Epithelial cell of esophagus (primary cell): ENCODE data around the gene FREM3.
"Not testable (repeated sequence)": the region's sequence is repeated elsewhere in the genome, so short reads cannot be mapped to it uniquely, and the experiment has no call there.

Experiments
- DNase-seq: peaks from one replicate; pipeline ENCODE4 v3.0.0; 2010; ENCODE audit warnings: low read depth
- H3K4me3 ChIP-seq: 2 replicates; pipeline ENCODE4 v1.5.1; 2011; ENCODE audit warnings: mild to moderate bottlenecking, low read length, control low read depth
- TF ChIP-seq, protein P1 (sequence below): IDR thresholded peaks from 2 replicates; pipeline ENCODE4 v1.5.1; 2011; ENCODE audit warnings: low read depth, mild to moderate bottlenecking, low read length, control low read depth, inconsistent platforms; ENCODE audit not compliant: insufficient read depth; ENCODE audit errors: missing control alignments

FREM3 gene

DNA sequence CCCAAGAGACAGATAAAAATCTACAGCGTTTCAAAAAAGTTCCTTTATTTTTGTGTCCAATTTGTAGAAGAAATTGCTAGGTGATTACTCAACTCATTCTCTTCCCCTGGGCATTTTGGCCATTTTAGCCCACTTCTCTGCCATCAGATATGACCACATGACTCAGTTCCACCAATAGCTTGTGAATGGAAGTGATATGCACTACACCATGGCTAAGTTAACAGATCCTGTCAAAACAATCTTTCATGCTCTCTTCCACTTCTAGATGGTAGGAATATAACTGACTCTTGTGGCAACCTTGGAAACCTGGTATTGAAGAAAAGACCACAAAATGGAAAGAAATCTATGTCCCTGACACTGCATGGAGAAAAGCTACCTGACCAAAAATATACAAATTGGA, 26.2 kb upstream of the FREM3 start:
- DNase-seq: no peak
- TF ChIP-seq, protein P1, sequence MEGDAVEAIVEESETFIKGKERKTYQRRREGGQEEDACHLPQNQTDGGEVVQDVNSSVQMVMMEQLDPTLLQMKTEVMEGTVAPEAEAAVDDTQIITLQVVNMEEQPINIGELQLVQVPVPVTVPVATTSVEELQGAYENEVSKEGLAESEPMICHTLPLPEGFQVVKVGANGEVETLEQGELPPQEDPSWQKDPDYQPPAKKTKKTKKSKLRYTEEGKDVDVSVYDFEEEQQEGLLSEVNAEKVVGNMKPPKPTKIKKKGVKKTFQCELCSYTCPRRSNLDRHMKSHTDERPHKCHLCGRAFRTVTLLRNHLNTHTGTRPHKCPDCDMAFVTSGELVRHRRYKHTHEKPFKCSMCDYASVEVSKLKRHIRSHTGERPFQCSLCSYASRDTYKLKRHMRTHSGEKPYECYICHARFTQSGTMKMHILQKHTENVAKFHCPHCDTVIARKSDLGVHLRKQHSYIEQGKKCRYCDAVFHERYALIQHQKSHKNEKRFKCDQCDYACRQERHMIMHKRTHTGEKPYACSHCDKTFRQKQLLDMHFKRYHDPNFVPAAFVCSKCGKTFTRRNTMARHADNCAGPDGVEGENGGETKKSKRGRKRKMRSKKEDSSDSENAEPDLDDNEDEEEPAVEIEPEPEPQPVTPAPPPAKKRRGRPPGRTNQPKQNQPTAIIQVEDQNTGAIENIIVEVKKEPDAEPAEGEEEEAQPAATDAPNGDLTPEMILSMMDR: no peak
- H3K4me3 ChIP-seq: no peak overlapping the region

- DNase-seq: no peak
- H3K4me3 ChIP-seq: no peak overlapping the region
- TF ChIP-seq, protein P1: no peak
Observed at GRCh38 chr4:143721317-143721716, 20.8 kb upstream of the FREM3 start.

GRCh38 chr4:143718748-143719147, 18.3 kb upstream of the FREM3 start:
- DNase-seq, H3K4me3 ChIP-seq: not testable (repeated sequence)

- H3K4me3 ChIP-seq: no peak overlapping the region
- TF ChIP-seq, protein P1: no peak
- DNase-seq: no peak
Observed at GRCh38 chr4:143713955-143714625, 13.6 kb upstream of the FREM3 start.

- TF ChIP-seq, protein P1: no peak
- no peak for DNase-seq
- H3K4me3 ChIP-seq: no peak overlapping the region
Observed at GRCh38 chr4:143713553-143713952, 13.1 kb upstream of the FREM3 start.

DNA sequence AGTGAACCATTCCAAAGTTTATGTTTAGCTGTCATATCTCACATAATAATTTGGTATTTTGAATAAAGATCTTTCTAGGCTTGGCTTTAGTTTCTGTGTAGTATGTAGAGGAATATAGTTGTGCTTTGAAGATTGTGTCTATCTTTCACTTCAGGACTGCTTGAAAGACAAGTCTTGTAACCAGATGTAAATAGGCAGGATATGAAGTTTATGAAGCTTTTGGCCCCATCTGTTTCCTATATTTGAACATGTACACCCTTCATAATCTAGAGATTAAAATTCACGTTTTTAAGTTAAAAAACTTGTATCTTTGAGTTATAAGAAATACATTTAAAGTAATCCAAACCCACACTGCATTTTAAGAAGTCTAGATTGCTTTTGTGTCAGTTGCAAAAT, 11.7 kb upstream of the FREM3 start:
- DNase-seq: no peak
- no peak overlapping the region for H3K4me3 ChIP-seq
- TF ChIP-seq, protein P1: no peak

DNA sequence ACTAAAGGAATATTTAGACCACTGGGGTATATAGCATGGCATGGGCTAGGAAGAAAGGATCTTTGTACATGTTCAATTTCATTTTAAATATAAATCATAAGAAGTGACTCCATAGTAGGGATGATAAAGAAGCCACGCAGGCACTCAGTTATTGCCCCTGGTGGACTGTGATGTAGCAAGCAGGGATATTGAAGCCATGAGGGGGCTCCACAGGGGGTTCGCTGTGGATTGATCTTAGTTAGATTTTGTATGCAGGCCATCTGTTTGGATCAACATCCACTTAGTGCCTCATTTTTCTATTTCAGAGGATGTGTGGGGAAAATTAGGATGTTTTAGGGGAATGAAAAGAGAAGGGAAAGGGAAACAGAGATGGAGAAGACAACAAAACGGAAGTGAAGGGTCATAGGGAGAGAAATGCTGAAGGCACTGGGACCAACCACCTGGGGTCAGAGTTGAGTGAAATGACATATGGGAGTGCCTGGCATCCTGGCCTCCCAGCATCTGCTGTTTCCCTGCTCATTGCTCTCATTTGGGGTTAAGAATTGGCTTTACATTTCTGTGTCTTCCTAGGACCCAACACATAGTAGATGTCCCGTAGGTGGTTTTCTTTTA, 11.2 kb upstream of the FREM3 start:
- TF ChIP-seq, protein P1: no peak
- H3K4me3 ChIP-seq: no peak overlapping the region
- DNase-seq: no peak
